GM19324 (cell line): ENCODE results near the gene KIF17.
A peak's percentile ranks its signal among the peaks of the same experiment; 100 is the strongest.

Experiments used
- ATAC-seq: cut with Tn5 transposase; IDR thresholded peaks from one replicate; pipeline ENCODE4 v1.9.1; 2021; ENCODE audit warnings: mild to moderate bottlenecking, moderate library complexity; ENCODE audit not compliant: unreplicated experiment, low FRiP score

The KIF17 gene

DNA sequence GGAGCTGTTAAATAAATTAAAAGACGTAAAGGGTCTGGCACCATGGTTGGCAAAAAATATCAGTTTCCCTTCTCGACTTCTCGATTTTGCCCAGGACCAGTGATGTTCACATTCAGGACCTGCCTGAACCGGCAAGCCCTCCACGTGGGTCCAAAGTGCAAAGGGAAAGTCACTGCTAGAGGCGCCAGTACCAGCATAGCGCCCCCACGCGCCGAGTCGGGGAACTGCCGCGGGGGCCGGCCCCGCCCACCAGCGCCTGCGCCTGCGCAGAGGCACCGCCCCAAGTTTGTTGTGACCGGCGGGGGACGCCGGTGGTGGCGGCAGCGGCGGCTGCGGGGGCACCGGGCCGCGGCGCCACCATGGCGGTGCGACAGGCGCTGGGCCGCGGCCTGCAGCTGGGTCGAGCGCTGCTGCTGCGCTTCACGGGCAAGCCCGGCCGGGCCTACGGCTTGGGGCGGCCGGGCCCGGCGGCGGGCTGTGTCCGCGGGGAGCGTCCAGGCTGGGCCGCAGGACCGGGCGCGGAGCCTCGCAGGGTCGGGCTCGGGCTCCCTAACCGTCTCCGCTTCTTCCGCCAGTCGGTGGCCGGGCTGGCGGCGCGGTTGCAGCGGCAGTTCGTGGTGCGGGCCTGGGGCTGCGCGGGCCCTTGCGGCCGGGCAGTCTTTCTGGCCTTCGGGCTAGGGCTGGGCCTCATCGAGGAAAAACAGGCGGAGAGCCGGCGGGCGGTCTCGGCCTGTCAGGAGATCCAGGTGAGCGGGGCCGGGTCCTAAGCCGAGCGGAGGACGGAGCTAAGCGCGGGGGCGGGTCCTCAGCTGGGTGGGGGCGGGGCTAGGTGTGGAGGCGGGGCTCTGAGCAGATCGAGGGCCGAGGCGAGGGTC lies 84.4 kb downstream of the KIF17 start, which contains the start of gene PINK1:
TSS of gene PINK1 (plus strand) at position 269 of the 875 bp plus-strand sequence. CDS start at position 360, 91 bp downstream.
- peak; percentile 70 for ATAC-seq

DNA sequence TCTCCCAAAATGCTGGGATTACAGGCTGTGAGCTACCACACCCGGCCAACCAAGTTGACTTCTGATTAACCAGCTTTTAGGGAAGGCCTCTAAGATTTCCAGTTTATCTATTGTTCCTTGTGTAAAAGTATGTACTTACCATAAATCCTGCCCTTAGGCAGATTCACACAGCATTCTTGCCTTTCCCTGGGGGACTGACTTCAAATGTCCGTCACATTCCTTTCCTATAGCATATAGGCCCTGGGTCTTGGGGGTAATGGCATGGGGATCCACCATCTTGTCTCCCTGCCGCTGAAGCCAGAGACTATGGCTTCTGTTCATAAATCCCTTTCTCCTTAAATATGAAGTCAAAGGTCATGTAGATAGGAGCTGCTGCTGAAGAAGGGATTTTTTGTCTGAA lies 85.4 kb downstream of the KIF17 start:
- no peak for ATAC-seq

GRCh38 chr1:20630729-20631128 lies 87.1 kb downstream of the KIF17 start:
- no peak for ATAC-seq

DNA sequence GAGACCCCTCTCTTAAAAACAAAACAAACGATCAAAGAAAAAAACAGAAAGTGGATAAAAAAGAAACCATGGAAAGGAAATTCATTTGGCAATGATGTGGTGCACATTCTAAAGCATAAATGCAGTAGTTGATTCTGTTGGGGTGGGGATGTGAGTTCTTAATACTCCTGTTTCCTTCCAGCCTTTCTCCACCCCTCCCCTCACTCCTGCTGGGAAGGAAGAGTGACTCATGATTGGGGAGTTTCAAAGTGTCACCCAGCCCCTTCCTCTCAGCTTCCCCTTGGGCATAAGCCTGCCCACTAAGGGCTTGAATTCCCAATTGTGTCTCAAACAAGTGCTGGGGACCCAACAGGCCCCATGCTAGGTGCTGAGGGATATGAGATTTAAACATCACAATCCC lies 91.3 kb downstream of the KIF17 start:
- ATAC-seq, result no peak

DNA sequence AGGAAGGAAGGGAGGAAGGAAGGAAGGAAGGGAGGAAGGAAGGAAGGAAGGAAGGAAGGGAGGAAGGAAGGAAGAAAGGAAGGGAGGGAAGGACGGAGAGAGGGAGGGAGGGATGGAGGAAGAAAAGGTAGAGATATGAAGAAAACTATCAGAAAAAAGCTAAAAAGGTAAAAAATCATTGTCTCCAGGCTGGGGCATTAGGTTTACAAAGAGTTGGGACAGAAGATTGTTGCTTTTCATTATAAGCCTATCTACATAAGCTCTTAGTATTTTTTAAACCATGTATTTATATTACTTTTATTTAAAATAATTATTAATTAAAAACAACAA lies 91.7 kb downstream of the KIF17 start:
- no peak for ATAC-seq

DNA sequence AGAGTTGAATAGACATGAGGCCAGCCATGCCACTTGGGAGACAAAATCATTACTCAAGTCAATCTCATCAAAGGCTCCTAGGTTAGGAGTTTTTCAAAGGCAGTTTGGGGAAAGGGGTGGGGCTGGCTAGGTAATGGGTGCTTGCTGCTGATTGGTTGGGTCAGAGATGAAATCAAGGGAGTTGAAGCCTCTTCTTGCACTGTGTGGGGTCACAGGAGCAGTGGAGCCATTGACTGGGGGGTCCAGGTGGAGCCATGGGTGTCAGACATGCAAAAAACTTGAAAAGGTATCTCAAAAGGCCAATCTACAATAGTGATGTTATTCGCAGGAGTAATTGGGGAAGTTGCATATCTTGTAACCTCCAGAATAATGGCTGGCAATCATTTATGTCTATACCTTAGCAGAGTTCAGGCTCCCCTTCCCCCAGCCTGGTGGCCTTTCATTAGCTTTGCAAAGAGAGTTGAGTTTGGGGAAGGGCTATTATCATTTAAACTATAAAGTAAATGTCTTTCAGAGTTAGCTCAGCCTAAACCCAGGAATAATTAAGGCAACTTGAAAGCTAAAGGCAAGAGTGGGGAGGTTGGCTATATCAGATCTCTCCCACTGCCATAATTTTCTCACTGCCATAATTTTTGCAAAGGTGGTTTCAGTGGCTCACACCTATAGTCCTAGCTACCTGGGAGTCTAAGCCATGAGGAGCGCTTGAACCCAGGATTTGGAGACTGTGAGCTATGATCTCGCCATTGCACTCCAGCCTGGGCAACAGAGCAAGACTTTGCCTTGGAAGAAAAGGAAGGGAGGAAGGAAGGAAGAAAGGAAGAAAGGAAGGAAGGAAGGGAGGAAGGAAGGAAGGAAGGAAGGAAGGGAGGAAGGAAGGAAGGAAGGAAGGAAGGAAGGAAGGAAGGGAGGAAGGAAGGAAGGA lies 92.4 kb downstream of the KIF17 start:
- ATAC-seq, result no peak

DNA sequence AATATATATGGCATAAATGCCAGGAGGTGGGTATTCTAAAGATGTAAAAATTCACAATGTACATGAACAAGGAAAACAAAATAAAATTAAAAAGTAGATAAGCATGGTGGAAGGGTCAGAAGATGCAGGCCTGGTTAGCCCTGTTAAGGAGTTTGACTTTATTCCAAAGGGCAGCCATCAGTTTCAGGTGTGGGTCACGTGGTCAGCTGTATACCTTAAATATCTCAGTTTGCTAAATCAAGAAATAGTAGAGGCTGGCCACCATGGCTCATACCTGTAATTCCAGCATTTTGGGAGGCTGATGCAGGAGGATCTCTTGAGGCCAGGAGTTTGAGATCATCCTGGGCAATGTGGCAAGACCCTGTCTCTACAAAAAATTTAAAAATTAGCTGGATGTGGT lies 93.1 kb downstream of the KIF17 start:
- ATAC-seq, result no peak

- no peak for ATAC-seq
Observed at GRCh38 chr1:20621012-20621411, 96.8 kb downstream of the KIF17 start.

DNA sequence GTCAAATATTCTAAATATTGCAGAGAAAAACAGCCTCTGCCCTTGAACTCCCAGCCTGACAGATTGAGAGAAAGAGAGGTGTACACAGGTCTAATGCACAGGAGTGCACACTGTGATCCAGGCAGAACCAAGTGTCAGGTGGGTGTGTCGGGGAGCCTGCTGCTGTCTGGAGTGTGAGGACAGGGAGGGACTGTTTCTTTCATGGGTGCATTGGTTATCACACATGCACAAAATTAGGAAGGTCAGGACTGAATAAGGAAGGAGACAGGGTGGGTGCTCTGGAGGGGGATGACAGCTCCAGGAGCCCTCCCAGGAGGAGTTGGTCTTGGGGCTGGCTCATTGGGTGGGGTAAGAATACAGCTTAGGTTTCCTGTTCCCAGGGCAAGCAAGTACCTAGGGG lies 97.8 kb downstream of the KIF17 start:
- ATAC-seq, result no peak

GRCh38 chr1:20618550-20618949 lies 99.3 kb downstream of the KIF17 start:
- ATAC-seq, result no peak

DNA sequence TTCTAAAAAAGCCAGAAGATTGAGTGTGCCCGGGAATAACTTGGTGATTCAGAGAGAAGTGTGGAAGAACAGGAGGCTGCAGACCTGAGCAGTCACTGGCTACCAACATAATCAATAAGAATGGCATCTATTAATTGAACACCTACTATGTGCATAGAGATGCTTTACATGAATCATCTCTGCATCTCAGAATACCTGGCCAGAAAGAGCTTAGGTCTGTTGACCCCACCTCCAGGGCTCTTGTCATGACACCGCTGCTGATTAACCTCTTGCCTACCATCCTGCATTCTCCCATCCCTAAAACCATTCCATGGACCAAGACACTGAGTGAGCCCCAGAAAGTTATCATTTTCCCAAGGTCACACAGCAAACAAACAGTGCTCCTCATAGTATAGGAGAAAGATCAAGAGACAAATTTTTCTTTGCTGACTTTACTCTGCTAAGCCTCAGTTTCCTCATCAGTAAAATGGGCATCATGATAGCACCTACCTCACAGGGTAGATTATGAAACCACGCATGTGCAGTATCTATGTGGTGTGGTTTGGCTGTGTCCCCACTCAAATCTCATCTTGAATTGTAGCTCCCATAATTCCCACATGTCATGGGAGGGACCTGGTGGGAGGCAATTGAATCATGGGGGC lies 100.8 kb downstream of the KIF17 start:
- ATAC-seq, result no peak

DNA sequence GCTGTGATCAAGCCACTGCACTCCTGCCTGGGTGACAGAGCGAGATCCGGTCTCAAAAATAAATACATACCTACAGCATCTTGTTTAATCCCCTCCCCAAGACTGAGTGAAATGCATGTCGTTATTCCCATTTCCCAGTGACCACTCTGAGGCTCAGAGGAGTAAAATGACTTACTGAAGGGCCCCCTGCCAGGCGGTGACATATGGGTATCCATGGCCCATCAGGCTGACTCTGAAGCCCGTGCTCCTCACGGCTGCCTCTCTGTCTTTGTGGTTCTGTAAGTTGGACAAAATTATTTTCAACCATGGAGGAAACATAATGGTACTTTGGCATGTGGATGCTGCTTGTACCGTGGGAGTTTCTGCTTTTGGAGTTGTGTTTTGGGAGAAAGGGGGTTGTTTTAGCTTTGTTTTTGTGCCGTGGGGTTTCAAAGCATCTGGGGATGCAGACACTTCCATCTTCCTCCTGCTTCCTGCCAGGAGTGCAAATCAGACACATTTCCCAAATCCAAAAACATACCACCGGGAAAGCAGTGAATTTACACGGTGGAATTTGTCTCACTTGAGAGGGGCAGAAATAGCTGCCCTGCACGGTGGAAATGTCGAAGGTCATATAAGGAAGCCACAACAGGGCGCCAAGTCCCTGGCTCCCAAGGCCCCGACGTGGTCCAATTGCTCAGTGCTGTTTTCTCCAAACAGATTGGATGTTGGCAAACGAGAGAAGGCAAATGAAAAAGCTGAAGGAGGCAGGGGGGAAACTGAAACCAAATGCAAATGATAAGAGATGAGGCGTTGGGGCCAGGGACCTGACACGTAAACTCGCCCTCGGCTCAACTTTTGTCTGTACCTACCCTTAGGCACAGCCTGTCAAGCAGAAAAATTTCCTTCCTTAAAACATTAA lies 101.6 kb downstream of the KIF17 start:
- ATAC-seq, result no peak

DNA sequence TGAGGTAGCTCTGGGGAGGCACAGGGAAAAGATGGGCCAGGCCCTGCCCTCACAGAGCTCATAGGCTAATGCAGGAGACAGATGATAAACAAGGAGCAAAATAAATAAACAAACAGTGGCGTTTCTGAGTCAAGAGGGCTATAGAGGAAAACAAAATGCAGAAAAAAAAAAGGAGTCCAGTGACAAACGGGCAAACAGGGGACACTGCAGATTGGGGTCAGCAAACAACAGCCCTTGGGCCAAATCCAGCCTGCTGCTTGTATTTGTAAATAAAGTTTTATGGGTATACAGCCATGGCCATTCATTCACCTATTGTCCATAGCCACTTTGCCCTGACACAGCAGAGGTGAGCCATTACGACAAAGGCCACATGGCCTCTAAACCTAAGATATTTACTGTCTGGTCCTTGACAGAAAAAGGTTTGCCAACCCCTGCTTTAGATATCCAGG lies 103.7 kb downstream of the KIF17 start:
- no peak for ATAC-seq
